GM19351 (cell line): ENCODE results near the gene SF1.

Experiments used
- ATAC-seq: cut with Tn5 transposase; IDR thresholded peaks from one replicate; pipeline ENCODE4 v1.9.1; 2021; ENCODE audit warnings: mild to moderate bottlenecking, moderate library complexity; ENCODE audit not compliant: unreplicated experiment

The SF1 gene

DNA sequence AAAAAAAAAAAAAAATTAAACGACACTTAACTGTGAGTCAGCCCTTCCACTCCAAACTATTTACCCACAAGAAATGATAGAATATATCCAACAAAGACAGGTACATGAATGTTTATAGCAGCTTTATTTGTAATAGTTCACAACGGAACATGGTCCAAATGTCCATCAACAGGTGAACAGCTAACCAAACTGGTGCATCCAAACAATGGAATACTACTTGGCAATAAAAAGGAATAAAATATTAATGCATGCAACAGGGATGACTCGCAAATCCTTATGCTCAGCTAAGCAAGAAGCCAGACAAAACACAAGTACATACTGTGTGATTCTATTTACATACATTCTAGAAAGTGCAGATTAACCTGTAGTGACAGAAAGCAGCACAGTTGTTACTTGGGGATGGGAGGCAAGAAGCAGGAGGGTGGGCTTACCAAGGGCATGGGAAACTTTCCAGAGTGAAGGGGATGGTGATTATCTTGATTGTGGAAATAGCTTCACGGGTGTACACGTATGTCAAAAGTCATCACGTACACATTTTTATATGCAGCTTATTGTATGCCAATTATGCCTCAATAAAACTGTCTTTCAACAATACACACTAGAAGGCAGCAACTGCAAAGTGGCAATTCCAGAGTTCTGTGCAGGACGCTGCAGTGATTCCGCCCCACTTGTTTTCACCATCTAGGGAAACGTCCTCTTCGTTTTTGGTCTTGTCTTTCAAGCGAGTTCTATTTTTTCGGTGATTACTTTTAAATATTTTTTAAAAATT lies 6.7 kb upstream of the SF1 start:
- no peak for ATAC-seq

DNA sequence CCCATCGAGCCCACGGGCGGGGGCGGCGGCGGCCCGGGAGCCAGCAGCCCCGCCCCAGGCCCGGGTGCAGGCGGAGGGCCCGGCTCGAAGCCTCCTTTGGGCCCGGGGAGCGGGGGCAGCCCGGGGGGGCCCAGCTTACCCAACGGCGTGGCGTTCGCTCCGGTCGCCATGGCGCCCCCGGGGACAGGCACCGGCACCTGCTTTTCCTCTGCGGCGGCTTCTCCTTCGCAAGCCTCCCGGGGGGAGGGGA lies 194 bp downstream of the SF1 start:
- peak; percentile 3 for ATAC-seq

DNA sequence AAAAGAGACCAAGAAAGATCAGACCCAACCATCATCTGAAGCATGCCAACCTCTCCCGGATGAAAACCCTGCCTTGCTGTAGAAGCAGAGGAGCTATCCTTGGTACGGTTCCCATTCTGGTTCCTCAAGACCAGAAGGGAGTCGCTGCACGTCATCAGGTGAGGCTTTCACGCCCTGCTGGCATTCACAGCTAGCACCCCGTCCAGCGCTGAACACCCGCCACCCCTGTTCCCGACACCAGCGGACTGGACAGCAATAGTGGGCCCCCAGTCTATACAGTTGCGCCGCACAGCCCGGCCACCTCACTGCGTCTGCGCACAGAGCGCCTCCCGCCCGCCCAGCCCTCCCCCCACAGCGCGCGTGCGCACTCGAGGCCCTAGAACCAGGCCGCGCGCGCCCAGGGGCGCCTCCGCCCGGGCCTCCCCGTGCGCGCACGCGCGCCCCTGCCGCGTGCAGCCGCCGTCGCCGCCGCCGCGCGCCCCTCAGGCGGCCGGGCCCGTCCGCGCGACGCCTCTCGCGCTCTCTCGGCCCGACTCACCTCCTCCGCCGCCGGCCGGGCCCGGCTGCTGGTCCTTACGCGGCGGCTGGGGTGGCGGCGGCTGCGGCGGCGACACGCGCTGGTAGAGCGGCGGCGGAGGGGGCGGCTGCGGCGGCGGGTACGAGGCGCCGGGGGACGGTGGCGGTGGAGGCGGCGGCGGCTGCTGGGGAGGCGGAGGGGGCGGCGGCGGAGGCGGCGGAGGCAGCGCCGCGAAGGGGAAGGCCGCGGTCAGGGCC lies 706 bp downstream of the SF1 start:
- ATAC-seq = no peak

DNA sequence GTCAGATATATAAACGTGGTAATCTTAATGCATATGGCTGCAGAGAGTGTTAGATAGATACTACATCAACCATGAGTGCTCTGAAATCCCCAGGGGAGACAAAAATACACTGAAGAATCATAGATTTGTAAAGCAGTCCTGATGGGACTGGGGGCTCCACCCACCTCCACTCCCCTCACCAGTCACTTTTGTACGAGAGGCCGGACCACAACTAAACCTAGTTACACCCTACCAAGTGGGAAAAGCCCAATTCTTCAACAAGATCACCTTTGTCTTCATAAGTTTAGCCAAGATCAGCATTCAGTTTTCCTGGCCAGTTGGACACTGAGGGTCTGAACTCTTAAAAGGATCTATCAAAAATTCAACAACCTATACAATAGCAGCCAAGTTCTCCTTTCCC lies 1.5 kb downstream of the SF1 start:
- ATAC-seq = no peak

DNA sequence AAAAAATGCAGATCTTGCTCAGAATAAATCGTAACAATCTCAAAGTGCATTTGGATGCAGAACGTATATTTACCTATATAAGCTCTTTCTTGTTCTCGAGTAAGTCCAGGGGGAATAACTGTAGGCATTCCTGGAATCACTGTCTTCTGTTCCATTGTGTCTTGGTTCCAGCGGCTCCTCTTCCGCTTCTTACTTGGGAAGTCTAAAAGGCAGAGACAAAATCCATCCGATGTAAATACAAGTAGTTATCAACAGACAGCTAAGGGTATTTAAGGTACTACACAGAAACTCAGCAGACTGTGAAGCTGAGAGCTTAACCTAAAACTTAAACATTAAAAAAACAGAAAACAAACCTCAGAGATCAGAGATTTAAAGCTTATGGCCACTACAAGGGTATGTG lies 1.9 kb downstream of the SF1 start:
- ATAC-seq = no peak

DNA sequence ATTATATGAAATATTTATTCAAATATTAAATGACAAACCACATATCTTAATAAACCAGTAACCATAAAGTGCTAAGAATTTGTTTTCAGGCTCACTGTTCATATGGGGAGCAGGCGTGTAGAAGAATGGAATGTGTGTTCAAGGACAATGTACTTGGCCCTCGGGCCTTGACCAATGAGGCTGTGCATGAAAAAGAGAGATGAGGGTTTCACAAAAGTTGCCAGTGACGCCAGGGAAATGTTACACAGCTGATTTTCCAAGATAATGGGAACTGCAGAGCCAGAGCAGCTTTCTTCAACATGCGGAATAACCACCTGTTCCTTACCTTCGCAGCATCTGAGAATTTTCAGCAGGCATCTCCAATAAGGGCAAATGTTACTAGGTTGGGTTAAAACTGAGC lies 4.2 kb downstream of the SF1 start:
- no peak for ATAC-seq

DNA sequence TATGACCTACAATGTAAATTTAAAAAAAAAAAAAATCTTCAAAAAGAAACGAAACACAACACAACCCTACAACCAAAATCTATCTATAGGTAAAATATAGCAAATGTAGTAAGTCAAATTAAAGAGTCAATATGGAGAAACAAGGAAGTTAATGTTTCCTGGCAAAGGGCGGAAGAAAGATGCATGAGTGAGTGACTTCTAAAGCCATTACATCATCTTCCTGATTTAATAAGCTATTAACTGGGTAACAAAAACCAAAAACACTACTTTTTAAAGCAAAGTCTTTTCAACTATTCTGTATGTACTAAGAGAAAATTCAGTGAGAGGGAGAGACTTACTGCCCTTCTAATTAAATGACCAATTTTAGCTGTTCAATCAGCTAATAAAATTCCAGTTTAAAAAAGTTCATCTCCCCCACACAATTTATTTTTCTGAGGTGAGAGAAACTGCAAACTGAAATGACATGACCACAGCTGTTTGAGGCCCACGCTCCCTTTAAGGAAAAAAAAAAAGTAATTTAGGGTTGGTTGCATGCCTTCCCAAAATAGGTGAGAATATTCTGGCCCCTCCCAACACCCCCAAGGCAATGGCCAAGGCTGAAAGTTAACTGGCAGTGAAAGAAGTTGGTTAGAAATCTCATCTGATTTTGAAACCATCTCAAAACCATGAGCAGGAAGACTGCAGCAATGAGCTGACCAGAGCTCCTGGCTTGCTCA lies 5.9 kb downstream of the SF1 start:
- no peak for ATAC-seq

DNA sequence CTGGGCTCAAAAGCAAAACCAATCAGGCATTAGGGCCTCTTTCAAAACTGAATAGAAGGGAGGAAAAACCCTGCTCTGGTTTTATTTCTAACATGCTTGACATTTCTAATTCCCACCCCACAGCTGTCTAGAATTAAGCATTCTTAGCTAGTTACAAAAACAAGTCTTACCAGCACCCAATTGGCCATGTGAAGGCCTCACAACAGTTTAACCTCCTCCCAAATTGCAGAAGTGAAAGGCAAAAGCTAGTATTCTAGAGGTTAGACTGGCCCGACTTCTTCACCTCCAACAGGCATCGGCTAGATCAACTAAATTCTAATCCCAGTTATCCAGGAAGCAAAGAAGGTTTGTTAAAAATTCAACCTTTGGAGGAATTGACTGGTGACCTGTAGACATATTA lies 6.5 kb downstream of the SF1 start:
- no peak for ATAC-seq

DNA sequence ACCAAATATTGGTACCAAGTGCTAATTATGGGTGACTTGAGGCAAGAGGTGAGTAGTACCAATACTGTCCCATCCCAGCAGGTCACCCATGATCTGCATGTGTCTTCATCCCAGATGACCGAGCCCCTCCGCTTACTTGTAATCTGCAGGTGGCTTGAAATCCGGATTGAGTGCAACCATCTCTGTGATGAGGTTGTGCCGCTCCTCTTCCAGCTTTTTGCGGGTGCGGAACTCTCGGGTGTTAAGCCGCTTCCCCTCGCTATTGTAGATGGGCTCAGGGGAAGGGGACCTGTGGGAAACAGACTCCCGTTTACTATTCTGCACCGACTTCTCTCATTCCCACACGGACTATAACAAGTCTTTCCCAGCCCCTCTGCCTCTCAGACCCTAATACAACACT lies 8.2 kb downstream of the SF1 start:
- ATAC-seq = no peak

DNA sequence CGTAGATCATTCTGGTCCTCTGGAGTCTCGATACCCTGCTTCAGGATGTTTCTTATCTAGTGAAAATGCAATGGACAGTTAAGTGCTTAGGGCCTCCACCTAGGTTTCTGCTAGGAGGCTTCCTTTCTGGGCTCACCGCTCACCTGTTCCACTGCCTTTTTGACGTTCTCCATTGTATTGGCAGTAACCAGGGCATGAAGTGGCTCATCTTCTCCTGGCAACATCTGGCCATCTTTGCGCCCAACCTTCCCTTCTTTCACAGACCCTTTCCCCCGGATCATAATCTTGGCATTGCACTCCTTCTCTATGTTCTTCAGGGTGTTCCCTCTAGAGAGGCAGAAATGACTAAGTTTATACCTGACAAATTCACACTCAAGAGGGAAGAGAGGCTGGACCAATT lies 9.1 kb downstream of the SF1 start:
- no peak for ATAC-seq

DNA sequence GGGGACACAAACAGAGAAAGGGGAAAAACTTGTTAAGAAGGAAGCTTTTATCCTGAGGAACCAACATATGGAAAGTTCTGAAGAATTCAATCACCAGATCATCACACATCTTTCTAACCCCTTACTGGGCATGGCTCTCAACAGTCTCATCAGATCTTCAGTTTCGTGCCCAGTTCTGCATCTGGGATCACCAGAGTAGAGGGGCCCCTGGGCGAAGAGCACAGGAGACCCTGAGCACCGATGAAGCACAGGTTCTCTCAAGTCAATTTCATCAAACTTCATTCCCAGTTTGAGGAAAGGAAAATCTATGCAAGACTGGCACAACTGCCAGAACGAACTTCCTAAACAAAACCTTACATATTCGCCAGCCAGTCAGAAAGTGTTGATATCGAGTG lies 10.0 kb downstream of the SF1 start:
- no peak for ATAC-seq

DNA sequence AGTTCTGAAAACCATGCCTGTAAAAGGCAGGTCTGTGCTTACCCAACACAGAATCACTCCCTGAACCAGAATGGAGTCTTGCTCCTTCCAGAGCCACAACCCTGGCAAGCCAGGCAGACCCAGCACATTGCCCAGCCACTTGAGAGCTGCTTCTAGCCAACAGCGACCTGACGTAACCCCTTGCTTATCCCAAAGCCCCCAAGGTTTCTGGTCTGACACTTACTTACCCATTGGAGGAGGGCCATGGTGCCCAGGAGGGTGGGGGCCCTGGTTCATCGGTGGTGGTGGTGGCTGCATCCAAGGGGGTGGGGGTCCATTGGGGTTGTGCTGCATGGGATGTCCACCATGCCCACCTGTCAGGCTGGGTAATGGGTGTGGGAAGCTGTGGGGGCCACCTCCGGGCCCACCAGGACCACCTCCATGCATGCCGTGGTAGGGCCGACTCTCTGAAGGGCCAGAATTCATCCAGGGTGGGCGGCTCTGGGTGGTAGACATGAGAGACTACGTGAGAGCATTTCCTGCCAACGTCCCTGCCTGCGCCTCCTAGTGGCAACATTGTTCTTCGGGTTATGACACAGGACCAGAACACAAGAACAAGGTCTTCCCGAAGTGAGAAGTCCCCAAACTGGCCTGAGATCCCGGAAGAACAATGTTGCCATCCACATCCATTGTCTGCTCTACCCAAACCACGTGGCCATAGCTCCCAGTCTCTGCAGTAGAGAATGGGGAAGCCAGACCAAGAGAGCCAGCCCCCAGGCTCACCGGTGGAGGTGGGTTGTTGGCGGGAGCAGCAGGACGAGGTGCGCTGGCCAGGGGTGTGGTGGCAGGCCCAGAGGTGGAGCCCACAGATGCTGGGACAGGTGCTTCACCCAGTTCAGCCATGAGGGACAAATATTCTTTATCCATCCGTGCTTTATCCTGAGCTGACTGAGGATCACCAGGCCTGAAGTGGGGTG lies 10.7 kb downstream of the SF1 start:
- no peak for ATAC-seq

DNA sequence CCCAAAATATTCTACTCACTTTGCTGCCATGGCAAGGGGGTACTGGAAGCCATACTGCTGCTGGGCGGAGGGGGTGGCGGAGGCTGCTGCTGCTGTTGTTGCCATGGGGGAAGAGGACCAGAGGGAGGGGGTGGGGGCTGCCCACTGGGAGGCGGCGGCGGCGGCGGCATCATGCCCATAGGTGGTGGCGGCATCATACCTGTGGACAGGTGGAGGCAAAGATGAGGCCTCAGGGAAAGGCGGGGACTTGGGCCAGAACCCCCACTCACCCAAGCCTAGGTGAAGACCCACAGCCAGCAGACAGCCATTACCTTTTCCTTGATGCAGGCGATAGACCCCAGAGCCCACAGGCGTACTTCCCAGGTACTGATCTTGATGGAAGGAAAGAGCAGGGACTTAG lies 11.5 kb downstream of the SF1 start:
- no peak for ATAC-seq

DNA sequence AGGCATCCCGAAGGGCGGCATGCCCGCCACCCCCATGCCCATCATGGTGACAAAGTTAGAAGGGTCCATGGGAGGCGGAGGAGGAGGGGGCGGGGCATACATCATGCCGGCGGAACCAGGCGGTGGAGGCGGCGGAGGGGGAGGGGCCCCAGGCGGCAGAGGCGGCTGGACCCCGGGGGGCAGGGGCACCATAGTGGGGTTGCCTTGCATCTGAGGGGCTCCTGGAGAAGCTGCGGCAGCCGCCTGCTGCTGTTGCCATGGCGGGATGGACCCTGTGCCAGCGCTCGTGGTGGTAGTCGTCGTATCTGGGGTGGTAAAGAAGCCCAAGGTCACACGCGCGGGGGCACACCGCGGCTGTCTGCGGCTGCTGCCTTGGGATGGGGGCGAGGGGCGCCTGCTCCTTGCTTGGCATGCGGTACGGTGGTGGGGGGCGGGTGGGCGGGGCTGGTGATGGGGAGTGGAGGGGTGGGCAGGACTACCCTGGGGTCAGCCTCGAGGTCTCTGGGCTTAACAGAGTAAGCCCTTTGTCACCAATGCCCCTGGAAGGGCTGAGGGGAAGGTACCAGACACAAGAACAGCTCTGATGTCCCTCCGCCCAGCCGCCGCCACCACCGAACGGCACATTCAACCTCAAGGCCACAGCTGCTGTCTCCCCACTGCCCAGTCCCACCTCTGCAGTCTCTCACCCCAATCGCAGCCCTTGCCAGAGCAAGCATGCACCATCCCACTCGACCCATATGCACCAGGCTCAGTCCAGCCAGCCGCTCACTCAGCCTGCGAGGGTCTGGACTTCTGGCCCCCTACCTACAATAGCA lies 12.3 kb downstream of the SF1 start:
- ATAC-seq = no peak

DNA sequence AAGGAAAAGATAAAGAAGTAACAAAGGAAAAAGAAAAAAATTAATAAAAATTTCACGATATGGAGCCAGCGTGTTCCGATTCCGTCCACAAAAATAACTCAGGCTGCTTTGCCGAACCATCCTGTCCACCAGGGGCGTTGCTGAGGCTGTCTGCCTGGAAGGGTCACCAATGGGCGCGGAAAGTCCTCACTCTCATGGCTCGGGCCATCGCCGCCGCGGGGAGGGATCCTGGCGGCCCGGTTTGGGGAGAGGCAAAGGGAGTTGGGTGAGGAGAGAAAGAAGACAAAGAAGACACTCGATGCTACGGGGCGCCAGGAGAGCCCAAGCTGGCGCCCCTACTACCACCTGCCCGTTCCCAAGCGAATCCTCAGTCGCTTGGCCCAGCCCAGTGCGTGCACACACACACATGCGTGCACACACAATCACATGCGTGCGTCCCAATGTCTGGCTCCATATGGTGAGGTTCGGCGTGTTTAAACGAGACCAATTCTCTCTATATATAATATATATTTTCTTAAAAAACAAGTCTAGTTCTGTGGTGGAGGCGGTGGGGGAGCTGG lies 13.0 kb downstream of the SF1 start:
- ATAC-seq = no peak

DNA sequence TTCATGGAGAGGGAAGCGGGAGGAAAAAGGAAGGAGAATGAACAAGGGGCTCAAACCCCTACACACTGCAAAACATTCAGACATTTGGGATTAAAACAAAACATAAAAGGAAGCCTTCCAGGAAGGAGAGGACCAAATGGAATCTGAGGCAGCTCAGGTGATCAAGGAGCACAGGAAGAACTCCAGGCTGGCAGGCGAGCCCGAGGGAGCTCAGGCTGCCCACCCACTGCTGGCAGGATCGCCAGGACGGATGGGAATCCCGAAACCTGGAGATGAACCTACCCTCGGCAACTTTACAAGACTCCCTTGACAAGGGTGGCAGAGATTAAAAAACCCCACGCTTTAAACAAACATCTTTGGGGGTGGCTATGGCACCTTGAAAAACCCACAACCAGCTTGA lies 13.6 kb downstream of the SF1 start:
- ATAC-seq = no peak

DNA sequence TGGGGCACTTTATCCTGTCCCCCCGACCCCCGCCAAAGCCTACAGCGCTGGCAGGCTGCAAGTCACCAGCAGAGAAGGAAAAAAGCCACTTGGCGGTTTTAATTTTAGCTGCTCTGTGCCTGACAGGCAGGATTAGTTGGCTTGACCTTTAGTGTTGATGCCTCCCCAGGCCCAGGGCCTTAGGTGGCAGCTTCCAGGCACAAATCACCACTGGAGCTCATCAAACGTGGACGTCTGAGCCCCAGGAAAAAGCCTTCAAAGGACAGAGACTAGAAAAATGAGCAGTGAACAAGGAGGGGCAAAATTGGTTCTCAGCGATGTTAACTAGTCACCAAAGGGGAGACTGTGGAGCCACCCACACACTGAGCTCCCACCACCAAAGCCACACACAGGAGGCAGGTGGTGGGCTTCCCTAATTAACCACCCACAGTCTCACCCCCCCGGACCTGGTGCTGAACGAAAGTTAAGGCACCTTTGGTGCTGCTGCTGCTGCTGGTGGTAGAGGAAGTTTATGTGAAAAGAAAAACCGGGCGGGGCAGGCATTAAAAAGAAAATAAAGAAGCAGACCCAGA lies 14.2 kb downstream of the SF1 start:
- no peak for ATAC-seq

DNA sequence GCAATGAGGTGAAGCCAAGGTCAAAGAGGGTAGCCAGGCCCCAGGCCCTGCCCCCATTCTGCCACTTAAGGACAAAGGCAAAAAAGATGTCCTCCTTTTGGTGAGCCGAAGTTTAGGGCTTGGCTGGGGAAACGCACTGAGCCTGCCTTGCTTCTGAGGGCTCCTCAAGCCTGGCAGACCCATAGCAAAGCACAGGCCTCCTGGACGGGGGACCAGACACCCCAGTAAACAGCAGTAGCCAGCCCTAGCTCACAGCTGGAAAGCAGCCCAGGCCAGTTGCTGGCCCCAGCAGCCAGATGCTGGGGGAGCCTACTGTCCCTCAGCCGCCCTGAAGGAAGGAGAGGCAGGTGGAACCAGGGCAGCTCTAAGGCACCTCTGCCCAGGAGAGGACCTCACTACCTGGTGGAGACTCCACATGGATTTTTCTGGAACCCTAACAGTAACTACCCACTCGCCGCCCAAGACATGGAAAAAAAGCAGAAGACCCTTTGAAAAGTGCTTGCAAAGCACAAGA lies 14.8 kb downstream of the SF1 start:
- ATAC-seq = no peak
